GM12872 (cell line): ENCODE measurements around the gene PET100.

Source experiments
- CTCF ChIP-seq: IDR thresholded peaks from 3 replicates; pipeline ENCODE4 v1.5.1; 2011; ENCODE audit warnings: low read depth, mild to moderate bottlenecking, low read length, moderate library complexity; ENCODE audit not compliant: insufficient read depth

Gene PET100

GRCh38 chr19:7672522-7672921 lies 42.9 kb downstream of the PET100 start:
- TF ChIP-seq CTCF: no peak

- no peak for TF ChIP-seq CTCF
Observed at GRCh38 chr19:7674010-7675005, 44.7 kb downstream of the PET100 start.

- TF ChIP-seq CTCF: no peak
Observed at GRCh38 chr19:7676376-7676775, 46.8 kb downstream of the PET100 start.

GRCh38 chr19:7676854-7677253 lies 47.3 kb downstream of the PET100 start, which contains the start of gene MCEMP1:
TSS of gene MCEMP1 (plus strand) at chr19:7677090. CDS start at chr19:7677121, 31 bp downstream.
- no peak for TF ChIP-seq CTCF

GRCh38 chr19:7677669-7678311 lies 48.2 kb downstream of the PET100 start:
- TF ChIP-seq CTCF: peak; percentile 26; the same call in 1 of the 3 replicates

- TF ChIP-seq CTCF: peak; percentile 78
Observed at GRCh38 chr19:7678971-7679751, 49.6 kb downstream of the PET100 start.
